Activated CD4-positive, CD25-positive, alpha-beta regulatory T cell treated with anti-CD3 and anti-CD28 coated beads, Interleukin-2, amount 50 U/mL, for 16 hours (primary cell): Measurements from ENCODE around the gene TMEM87B.

Experiments
- DNase-seq: peaks from one replicate; pipeline ENCODE4 v3.0.0-alpha.2; 2020; ENCODE audit warnings: low read depth, low spot score

TMEM87B gene, protein sequence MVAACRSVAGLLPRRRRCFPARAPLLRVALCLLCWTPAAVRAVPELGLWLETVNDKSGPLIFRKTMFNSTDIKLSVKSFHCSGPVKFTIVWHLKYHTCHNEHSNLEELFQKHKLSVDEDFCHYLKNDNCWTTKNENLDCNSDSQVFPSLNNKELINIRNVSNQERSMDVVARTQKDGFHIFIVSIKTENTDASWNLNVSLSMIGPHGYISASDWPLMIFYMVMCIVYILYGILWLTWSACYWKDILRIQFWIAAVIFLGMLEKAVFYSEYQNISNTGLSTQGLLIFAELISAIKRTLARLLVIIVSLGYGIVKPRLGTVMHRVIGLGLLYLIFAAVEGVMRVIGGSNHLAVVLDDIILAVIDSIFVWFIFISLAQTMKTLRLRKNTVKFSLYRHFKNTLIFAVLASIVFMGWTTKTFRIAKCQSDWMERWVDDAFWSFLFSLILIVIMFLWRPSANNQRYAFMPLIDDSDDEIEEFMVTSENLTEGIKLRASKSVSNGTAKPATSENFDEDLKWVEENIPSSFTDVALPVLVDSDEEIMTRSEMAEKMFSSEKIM

DNA sequence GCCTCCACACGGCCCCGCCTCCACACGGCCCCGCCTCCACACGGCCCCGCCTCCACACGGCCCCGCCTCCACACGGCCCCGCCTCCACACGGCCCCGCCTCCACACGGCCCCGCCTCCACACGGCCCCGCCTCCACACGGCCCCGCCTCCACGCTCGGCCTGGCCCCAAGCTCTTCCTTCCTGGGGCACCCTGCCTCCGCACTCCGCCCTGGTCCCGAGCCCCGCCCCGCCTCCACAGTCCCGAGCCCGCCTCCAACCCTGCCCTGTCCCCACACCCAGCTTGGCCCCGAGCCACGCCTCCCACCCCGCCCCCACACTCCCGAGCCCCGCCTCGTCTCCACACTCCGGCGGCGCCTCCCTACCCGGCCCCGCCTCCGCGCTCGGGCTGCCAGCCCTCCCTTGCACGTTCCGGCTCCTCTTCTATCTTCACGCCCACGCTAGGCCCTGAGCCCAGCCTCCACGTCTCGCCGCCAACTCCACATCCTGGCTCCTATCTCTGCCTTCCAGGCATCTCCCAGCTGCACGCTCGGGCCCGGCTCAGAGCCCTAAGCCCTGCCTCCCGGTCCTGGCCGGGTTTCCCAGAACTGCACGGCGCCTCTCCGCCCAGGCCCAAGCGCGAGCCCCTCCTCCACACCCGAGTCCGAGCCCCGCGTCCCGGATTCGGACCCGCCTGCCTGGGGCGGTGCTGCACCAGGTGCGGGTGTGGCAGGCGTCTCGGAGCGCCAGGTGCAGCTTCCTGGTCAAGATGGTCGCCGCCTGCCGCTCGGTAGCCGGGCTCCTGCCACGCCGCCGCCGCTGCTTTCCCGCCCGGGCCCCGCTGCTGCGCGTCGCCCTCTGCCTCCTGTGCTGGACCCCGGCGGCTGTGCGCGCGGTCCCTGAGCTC lies at the start of gene TMEM87B:
TSS of gene TMEM87B (plus strand) at position 423 of the 883 bp plus-strand sequence. CDS start at position 746, 323 bp downstream.
- DNase-seq, result peak; percentile 91

GRCh38 chr2:112005406-112006075 lies 49.5 kb upstream of the TMEM87B start:
- no peak for DNase-seq

GRCh38 chr2:112006076-112006410 lies 49.0 kb upstream of the TMEM87B start:
- DNase-seq, result no peak

DNA sequence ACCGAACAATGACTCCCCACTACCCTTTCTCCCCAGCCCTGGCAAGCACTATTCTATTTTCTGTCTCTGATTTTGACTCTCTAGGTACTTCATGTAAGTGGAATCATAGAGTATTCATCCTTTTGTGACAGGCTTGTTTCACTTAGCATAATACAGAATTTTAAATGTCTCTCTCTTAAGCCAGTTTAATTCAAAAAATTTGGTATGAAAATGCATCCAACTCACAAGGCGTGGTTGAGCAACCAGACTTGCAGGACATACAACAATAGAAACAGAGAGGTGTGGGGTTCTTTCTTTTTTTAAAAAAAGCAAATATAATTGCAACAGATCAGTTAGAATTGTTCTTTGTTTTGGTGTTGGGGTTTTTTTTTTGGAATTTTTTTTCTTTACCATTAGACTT lies 47.6 kb upstream of the TMEM87B start:
- no peak for DNase-seq

DNA sequence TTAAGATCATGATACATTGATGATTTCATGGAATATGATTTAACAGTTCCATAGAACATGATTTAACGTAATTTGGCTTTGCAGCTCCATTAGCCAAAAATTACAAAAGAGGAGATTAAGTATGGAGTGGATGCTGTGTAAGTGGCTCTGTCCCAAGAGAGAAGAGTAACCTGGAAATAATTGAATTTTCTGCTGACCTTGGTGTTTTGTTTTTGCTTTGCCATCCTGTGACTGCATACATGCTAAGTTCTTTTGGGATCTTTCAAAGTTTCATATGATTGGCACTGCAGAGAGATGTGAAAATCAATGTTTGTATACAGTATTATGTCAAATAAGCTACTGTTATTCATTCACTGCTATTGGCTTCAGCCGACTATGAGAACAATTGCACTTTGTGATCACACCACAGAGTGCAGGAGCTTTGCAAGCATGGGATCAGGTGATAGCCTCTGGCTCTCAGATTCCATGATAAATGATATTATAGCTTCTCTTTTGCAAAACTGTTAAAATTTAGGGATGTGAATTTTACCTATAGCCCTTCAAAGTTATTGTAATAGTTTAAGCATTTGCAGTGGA lies 46.1 kb upstream of the TMEM87B start:
- no peak for DNase-seq

- DNase-seq, result no peak
Observed at GRCh38 chr2:112010751-112011150, 44.3 kb upstream of the TMEM87B start.

GRCh38 chr2:112012556-112012955 lies 42.5 kb upstream of the TMEM87B start:
- no peak for DNase-seq

GRCh38 chr2:112018846-112019245 lies 36.2 kb upstream of the TMEM87B start:
- DNase-seq, result no peak

GRCh38 chr2:112019569-112019982 lies 35.5 kb upstream of the TMEM87B start:
- no peak for DNase-seq

DNA sequence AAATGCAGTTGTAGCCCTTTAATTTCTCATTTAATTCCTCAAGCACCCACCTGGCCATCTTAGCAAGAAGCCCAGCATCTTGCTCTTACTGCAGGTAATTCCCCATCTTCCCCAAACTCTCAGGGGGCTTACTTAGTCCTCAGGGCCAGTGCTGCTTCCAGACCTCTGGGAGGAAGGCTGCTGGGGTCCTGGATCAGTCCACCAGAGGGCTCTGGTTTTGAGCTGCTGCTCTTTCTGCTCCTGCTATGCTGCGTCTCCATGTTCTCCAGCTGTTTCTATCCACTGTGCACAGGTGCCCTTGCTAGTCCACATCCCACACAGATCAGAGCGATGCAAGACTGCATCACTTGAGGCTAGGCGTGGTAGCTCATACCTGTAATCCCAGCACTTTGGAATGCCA lies 34.5 kb upstream of the TMEM87B start:
- no peak for DNase-seq

- DNase-seq, result no peak
Observed at GRCh38 chr2:112021290-112021689, 33.8 kb upstream of the TMEM87B start.

DNA sequence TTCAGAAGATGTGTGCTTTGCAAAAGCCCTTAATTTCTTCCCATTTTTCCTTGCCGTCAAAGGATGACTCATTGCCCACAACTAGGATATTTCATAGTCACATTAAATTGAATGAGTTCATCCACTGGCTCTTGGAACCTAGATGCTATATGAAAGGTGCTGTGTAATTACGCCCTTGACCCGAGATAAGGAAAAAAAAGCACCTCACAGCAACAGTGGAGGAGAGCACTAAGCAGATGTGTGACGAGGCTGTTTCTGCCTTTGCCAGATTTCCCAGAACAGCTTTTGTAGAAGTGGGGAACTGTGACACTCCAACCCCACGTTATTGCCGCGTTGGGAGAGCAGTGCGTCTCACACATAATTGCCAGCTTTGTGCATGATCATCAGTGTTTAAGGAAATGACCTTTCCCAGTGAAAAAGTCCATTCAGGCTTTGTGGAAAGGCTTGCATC lies 33.3 kb upstream of the TMEM87B start:
- no peak for DNase-seq

- DNase-seq, result no peak
Observed at GRCh38 chr2:112023707-112024106, 31.4 kb upstream of the TMEM87B start.

DNA sequence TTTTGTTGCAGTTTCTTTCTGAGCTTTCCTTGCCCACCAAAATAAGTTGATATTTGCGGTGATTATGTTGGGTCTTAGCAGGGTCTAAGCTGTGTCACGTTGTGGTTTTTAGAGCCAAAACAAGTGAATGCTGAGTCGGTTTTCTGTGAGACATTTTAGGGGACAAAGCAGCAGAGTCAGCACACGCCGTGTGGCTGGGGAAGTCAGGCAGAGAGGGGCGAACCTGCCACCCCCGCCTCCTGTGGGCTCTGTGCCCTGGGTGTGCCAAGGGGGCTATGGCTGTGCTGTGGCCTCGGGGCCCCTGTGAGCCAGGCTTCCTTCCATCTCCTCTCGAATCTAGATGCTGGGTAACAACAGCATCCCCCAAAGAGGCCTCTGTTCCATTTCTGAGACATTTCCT lies 30.8 kb upstream of the TMEM87B start:
- DNase-seq, result no peak

DNA sequence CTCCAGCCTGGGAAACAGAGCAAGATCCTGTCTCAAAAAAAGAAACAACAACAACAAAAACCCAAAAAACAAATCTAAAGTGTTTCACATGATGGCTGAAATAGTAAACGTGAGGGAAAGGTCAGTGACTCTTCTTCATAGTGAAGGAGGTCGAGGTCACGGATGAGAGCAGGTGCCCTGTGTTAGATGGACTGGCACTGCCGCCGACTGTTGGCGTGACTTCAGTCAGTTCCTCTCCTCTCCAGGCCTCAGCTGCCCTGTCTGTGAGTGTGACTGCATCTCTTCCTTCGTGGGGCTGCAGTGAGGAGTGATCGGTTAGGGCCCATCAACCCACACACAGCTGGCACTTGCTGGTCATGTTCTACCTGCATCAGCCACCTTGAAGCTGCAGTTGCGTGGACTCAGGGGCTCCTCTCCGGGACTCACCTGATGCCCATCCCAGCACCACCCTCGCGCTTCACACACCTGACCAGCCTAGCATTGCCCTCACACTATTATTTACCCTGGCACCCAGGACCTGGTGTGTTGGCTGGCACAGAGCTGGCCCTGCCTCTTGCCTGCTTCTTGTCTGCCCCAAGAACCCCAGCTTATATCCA lies 30.1 kb upstream of the TMEM87B start:
- no peak for DNase-seq

GRCh38 chr2:112026509-112026908 lies 28.6 kb upstream of the TMEM87B start:
- DNase-seq, result no peak

DNA sequence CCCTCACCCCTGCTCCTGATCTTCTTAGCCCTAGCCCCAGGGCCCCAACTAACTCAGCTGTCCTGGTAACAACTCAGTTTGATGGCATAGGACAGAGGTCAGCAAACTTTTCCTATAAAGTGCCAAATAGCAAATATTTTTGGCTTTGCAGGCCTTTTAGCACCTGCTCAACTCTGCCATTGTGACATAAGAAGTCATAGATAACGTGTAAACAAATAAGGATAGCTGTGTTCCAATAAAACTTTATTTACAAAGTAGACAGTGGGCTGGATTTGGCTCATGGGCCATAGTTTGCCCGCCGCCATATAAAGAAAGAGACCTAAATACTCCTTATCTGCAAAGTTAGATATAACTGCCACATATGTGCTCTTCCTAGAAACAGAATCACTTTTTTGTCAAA lies 27.3 kb upstream of the TMEM87B start:
- no peak for DNase-seq

DNA sequence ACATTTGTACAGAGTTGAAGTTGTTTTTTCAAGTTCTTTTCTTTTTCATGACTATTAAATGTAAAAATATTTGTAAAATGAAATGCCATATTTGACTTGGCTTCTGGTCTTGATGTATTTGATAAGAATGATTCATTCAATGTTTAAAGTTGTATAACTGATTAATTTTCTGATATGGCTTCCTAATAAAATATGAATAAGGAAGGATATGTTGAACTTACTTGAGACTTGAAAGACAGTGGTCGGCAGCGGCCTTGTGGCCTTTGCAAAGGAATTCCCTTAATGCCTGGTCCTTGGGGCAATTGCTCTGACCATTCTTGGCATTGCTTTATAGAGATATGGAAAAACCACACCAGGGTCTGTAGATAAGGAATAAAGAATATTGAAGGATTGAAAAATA lies 25.9 kb upstream of the TMEM87B start:
- no peak for DNase-seq

DNA sequence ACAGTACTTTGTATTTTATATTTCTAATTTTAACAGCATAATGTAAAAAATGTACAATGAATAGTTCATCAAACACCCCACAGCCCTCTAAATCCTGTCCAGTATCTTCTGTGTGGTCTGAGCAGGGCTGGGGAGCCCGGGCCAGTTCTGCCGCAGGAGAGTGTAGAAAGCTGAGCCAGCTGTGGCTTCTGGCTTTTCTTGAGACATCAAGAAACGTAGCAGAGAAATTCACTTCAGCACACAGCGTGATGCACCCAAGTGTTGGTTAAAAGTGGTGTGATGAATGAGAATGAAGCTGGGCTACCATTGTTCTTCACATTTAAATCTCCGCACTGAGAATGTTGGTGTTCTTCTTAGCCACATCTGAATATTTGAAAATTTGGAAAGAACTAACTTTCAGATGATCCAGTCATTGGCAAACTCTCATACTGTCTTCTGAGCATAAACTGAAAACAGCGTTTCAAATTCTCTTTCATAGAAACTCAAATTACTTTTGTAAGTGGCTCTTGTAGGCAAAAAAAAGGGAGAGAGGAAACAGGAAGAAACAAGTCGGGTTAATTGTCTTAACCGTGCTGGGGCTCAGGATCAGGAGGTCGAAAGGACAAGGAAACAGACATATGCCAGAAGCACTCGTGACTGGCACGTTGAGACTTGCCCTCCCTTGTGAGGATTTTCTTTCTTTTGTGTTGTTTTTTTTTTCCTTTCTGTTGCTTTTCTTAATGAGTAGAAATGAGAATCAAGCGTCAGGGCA lies 23.4 kb upstream of the TMEM87B start:
- DNase-seq, result no peak

- DNase-seq, result no peak
Observed at GRCh38 chr2:112032224-112032586, 22.9 kb upstream of the TMEM87B start.
